A549 (cell line): ENCODE data around the gene SSPN. TPM values are rescaled to one million over a fixed set of nuclear protein-coding genes. Genes with fewer than 3 reads are reported as not detected.

Experiments used
- ATAC-seq, 2 experiments: fragments of 200-7000 bp in 1 of 2; fragments of >200 bp in 1 of 2; cut with Nextera tagmentation in 1 of 2; cut with Tn5 transposase in 1 of 2; 3 replicates each; pipeline versions ENCODE4 v1.8.0 to v1.9.1; 2018 to 2020; ENCODE audit warnings: mild to moderate bottlenecking in 1 of 2, moderate library complexity in 1 of 2
- CTCF ChIA-PET: fragments of 300-600 bp; sonication (Branson Sonifier 250); formaldehyde crosslinking; extraction: SDS; loops from one replicate; lab custom pipeline; 2021; ENCODE audit warnings: antibody characterized with exemption, inconsistent platforms; lab: Yijun Ruan, JAX
- POLR2A ChIA-PET: fragments of 350-600 bp; formaldehyde crosslinking; extraction: SDS; loops from one replicate; lab custom pipeline; 2021; ENCODE audit warnings: antibody characterized with exemption, inconsistent platforms; lab: Yijun Ruan, JAX
- DNase-seq, 2 experiments: peaks; one replicate each; pipeline versions ENCODE4 v3.0.0 to v3.0.0-alpha.2; 2011 to 2016; ENCODE audit warnings: low read depth in 1 of 2, low spot score in 1 of 2
- FAIRE-seq: peaks from 2 replicates; lab custom pipeline; 2011; peaks lifted over from hg19 to GRCh38; lab: Jason Lieb, UNC
- H3K27ac ChIP-seq, 2 experiments: fragments of >200 bp; sonication (Bioruptor Twin); formaldehyde crosslinking; 3 replicates each; pipeline ENCODE4 v1.5.1; 2016 to 2017
- H3K4me1 ChIP-seq: fragments of >200 bp; sonication (Bioruptor Twin); formaldehyde crosslinking; 3 replicates; pipeline ENCODE4 v1.6.1; 2016
- H3K4me2 ChIP-seq: fragments of >200 bp; sonication (Bioruptor Twin); formaldehyde crosslinking; 3 replicates; pipeline ENCODE4 v1.6.1; 2016
- H3K4me3 ChIP-seq: fragments of >200 bp; sonication (Bioruptor Twin); formaldehyde crosslinking; 3 replicates; pipeline ENCODE4 v1.5.1; 2016
- H3K9me3 ChIP-seq: fragments of >200 bp; sonication (Bioruptor Twin); formaldehyde crosslinking; 3 replicates; pipeline ENCODE4 v1.6.1; 2016
- CEBPB ChIP-seq, 2 experiments: fragments of >200 bp in 1 of 2; sonication (Bioruptor Twin) in 1 of 2; formaldehyde crosslinking in 1 of 2; IDR thresholded peaks; 2 replicates each; pipeline ENCODE4 v1.6.1; 2012 to 2016
- FOSL2 ChIP-seq, 2 experiments: fragments of 450-650 bp in 1 of 2; fragments of >200 bp in 1 of 2; sonication (Bioruptor Twin) in 1 of 2; formaldehyde crosslinking; IDR thresholded peaks; 2 replicates each; pipeline versions ENCODE4 v1.5.0 to v1.6.1; 2016 to 2020; ENCODE audit warnings: mild to moderate bottlenecking in 1 of 2, moderate library complexity in 1 of 2
- HDAC2 ChIP-seq: fragments of 200-600 bp; sonication (generic); IDR thresholded peaks from 2 replicates; pipeline ENCODE4 v1.6.1; 2016
- JUNB ChIP-seq: fragments of >200 bp; sonication (Bioruptor Twin); formaldehyde crosslinking; IDR thresholded peaks from 2 replicates; pipeline ENCODE4 v1.6.1; 2016
- MAFK ChIP-seq: fragments of 450-650 bp; IDR thresholded peaks from 2 replicates; pipeline ENCODE4 v1.6.1; 2014; ENCODE audit not compliant: partially characterized antibody
- NPAS2 ChIP-seq: fragments of 250-450 bp; sonication (Bioruptor Pico); IDR thresholded peaks from 2 replicates; pipeline ENCODE4 v1.8.0; 2022; ENCODE audit warnings: mild to moderate bottlenecking, moderate library complexity, borderline replicate concordance
- PHF8 ChIP-seq: fragments of 200-600 bp; sonication (generic); IDR thresholded peaks from 2 replicates; pipeline ENCODE4 v1.6.1; 2016; ENCODE audit warnings: low read depth, mild to moderate bottlenecking, antibody characterized with exemption, moderate library complexity, borderline replicate concordance
- TP53 ChIP-seq: fragments of 250-450 bp; sonication (Bioruptor Pico); IDR thresholded peaks from 2 replicates; pipeline ENCODE4 v1.5.0; 2021; ENCODE audit warnings: mild to moderate bottlenecking, moderate library complexity
- whole genome bisulfite sequencing: methylation state at CpG from one replicate; pipeline ENCODE4 v1.1.6; 2017; ENCODE audit errors: missing lambda C conversion rate; 5-methylcytosine and 5-hydroxymethylcytosine counted together
- polyA plus RNA-seq, 4 experiments: library from polyadenylated mRNA; depleted of rRNA in 3 of 4; stranded (reverse); fragments of >200 nt; fragmentation: RNase III in 1 of 4; extraction: RNeasy Plus Mini Kit Qiagen cat#74134 plus additional on column Dnase treatment in 1 of 4; gene quantifications; 2 replicates in 3 of 4; 3 replicates in 1 of 4; pipeline ENCODE4 v1.2.3, GENCODE V29; 2011 to 2017
- TF ChIP-seq, protein P1 (sequence below): fragments of 200-600 bp; sonication (generic); IDR thresholded peaks from 2 replicates; pipeline ENCODE4 v1.6.1; 2016; ENCODE audit warnings: antibody characterized with exemption, mild to moderate bottlenecking, moderate library complexity
- TF ChIP-seq, protein P2 (sequence below): IDR thresholded peaks from 2 replicates; pipeline ENCODE4 v1.6.1; 2012

The SSPN gene
- polyA plus RNA-seq, 2 of the 4 experiments (the other 2 are of a cell fraction) = 0.85 to 2.6 TPM

- Histone ChIP-seq H3K9me3 (no peaks in the 10 kb centered on the region), H3K4me2 (no peak overlapping the region), H3K4me3 (no peak overlapping the region), H3K4me1 (peaks cover 13% of the 10 kb centered on the region), H3K27ac (no peak overlapping the region)
- ATAC-seq (no peak), FAIRE-seq (no peak), DNase-seq (no peak)
- ChIA-PET CTCF (no interaction called here), POLR2A (no interaction called here)
- no peak for TF ChIP-seq CEBPB (IDR thresholded peaks at IDR 0.05)
- 59% methylated on average over 4 of the region's 4 CpGs for WGBS
These were observed 99.6 kb downstream of the SSPN start for GRCh38 chr12:26295001-26295400.

DNA sequence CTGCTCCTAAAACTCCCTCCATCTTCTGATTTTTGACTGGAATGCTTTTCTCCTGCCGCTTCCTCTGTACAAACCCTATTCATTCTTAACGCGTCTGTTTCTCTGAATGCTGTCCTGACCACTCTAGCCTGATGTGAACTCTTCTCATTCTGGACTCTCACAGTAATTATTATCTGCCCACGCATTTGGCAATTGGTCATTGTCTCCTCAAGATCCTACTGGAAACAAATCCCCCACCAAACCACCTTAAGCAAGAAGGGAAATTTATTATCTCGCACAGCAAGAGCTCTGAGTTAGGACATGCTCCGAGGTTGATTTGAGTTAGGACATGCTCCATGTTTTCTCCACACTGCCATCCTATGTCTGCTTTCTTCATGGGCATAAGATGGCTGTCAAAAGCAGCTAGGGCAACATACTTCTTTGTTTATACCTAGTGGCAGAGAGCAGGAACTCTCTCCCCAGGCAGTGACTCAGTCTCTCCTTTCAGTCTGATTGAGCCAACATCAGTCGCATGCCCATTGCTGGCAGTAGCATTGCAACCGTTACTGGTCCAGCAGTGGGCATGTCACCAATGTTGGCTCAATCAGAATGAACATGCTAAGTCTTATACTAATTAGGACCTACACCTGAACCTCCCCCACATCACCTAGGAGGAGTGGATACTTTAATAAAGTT lies 102.2 kb downstream of the SSPN start:
- ATAC-seq (no peak), DNase-seq (no peak), FAIRE-seq (no peak)
- 92% methylated on average over 8 of the region's 8 CpGs for WGBS
- no peak overlapping the region for H3K27ac ChIP-seq
- no peak for TF ChIP-seq TP53 (CRISPR knock-in tag)
- no peak for TF ChIP-seq PHF8
- POLR2A ChIA-PET = no interaction called here
- no peak overlapping the region for H3K4me3 ChIP-seq
- CTCF ChIA-PET = interaction anchor here (1.3 to 2.4 kb wide), 3 partner anchors 14 to 174 kb away, joined by 4 to 15 read pairs (median 7); no protein-coding TSS in a partner anchor
- no peak overlapping the region for H3K4me2 ChIP-seq
- peaks cover 13% of the 10 kb centered on the region for H3K4me1 ChIP-seq
- H3K9me3 ChIP-seq = no peaks in the 10 kb centered on the region

DNA sequence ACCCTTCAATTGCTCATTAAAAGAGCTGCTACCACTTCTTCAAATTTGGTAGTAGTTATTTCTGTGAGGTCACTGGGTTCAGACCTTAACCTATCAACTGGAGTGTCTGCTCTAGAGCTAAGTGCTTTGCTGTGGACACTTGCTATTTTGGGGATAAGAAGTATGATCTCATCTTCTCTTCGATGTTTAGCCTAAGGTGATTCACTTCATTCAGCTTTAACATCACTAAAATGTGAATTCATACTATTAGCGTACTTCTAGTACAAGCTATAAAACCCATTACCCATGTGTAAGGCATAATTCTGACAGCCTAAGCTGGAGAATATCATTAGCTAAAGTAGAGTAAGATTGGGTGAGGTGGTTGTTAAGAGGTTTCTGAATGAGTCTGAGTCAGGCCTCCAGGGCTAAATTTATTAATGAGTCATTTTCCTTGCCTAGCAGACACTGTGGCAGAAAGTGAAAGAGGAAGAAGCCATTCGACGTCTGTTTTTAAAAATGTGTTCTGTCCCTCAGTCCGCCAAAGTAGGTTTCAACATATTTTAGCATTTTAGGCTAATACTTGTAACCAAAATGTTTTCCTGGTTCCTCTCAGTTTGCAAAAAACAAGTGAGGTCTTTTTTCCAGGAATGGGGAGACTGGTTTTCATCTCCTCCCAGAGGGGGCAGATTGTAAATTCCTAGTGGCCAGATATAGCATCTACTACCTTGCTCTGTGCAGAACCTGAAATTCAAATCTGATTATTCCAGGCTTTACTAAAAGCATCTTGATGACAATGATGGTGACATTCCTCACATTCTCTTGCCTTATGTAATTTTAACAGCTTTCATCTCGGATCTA lies 103.6 kb downstream of the SSPN start:
- peak; percentile 96 for FAIRE-seq
- POLR2A ChIA-PET = interaction anchor here (1.3 kb wide), 1 partner anchor 24 kb away, joined by 6 read pairs; no protein-coding TSS in a partner anchor
- CTCF ChIA-PET = interaction anchor here (0.9 to 2.4 kb wide), 7 partner anchors 11 to 180 kb away, joined by 3 to 15 read pairs (median 4); no protein-coding TSS in a partner anchor

GRCh38 chr12:26299751-26300150 lies 104.4 kb downstream of the SSPN start:
- Histone ChIP-seq H3K4me3 (no peak overlapping the region), H3K4me2 (no peak overlapping the region; the same call in 2 of the 3 replicates), H3K27ac (peak overlapping the region in 1 of 2 experiments; percentile 71; a peak in 3 of 6 replicates), H3K4me1 (peaks cover 13% of the 10 kb centered on the region), H3K9me3 (no peaks in the 10 kb centered on the region)
- CTCF ChIA-PET = interaction anchor here (1.0 to 2.4 kb wide), 5 partner anchors 11 to 180 kb away, joined by 3 to 15 read pairs (median 3); no protein-coding TSS in a partner anchor
- POLR2A ChIA-PET = no interaction called here
- no peak for TF ChIP-seq HDAC2
- TF ChIP-seq MAFK = peak; percentile 47
- FAIRE-seq (no peak), DNase-seq (no peak), ATAC-seq (no peak)
- 74% methylated on average over 1 of the region's 1 CpG for whole genome bisulfite sequencing

More for the DNA sequence above, 103.6 kb downstream of the SSPN start:
- Histone ChIP-seq H3K9me3 (no peaks in the 10 kb centered on the region), H3K4me2 (peak overlapping the region; percentile 66), H3K27ac (peak overlapping the region; percentile 45 to 71; a peak in 5 of 6 replicates), H3K4me1 (peaks cover 13% of the 10 kb centered on the region), H3K4me3 (0 out of 3 replicates have a peak overlapping the region, but pooled peaks have one; percentile 15)
- 26% methylated on average over 6 of the region's 6 CpGs for WGBS
- ATAC-seq (peak; percentile 95), DNase-seq (peak; percentile 52 to 64)
- TF ChIP-seq FOSL2 (IDR thresholded peaks at IDR 0.05) (no peak; the same call in 1 of the 2 replicates), FOSL2 (CRISPR knock-in tag; IDR thresholded peaks at IDR 0.05) (peak; percentile 86), JUNB (peak; percentile 35; the same call in 1 of the 2 replicates), NPAS2 (CRISPR knock-in tag) (no peak)
- TF ChIP-seq, protein P1, sequence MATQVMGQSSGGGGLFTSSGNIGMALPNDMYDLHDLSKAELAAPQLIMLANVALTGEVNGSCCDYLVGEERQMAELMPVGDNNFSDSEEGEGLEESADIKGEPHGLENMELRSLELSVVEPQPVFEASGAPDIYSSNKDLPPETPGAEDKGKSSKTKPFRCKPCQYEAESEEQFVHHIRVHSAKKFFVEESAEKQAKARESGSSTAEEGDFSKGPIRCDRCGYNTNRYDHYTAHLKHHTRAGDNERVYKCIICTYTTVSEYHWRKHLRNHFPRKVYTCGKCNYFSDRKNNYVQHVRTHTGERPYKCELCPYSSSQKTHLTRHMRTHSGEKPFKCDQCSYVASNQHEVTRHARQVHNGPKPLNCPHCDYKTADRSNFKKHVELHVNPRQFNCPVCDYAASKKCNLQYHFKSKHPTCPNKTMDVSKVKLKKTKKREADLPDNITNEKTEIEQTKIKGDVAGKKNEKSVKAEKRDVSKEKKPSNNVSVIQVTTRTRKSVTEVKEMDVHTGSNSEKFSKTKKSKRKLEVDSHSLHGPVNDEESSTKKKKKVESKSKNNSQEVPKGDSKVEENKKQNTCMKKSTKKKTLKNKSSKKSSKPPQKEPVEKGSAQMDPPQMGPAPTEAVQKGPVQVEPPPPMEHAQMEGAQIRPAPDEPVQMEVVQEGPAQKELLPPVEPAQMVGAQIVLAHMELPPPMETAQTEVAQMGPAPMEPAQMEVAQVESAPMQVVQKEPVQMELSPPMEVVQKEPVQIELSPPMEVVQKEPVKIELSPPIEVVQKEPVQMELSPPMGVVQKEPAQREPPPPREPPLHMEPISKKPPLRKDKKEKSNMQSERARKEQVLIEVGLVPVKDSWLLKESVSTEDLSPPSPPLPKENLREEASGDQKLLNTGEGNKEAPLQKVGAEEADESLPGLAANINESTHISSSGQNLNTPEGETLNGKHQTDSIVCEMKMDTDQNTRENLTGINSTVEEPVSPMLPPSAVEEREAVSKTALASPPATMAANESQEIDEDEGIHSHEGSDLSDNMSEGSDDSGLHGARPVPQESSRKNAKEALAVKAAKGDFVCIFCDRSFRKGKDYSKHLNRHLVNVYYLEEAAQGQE = no peak
- TF ChIP-seq, protein P2, sequence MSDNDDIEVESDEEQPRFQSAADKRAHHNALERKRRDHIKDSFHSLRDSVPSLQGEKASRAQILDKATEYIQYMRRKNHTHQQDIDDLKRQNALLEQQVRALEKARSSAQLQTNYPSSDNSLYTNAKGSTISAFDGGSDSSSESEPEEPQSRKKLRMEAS = peak; percentile 40; the same call in 1 of the 2 replicates

Other genes with a start within 250 kb of the SSPN start
- 7.4 and 8.7 TPM in 2 replicates for gene RASSF8, start 236.9 kb upstream of the SSPN start, polyA plus RNA-seq (2011; rRNA removed)
- 5.1 to 5.7 TPM (median 5.3 TPM) in 3 replicates for gene RASSF8, start 236.9 kb upstream of the SSPN start, polyA plus RNA-seq (2017; fragmentation: RNase III; extraction: RNeasy Plus Mini Kit Qiagen cat#74134 plus additional on column Dnase treatment)
- gene BHLHE41, start 70.5 kb upstream of the SSPN start, polyA plus RNA-seq (2011; rRNA removed) = 0.22 and 0.41 TPM in 2 replicates
- gene BHLHE41, start 70.5 kb upstream of the SSPN start, polyA plus RNA-seq (2017; fragmentation: RNase III; extraction: RNeasy Plus Mini Kit Qiagen cat#74134 plus additional on column Dnase treatment) = 0.52 to 1.1 TPM (median 0.81 TPM) in 3 replicates